A549 (cell line): ENCODE measurements around the gene SRRT. TPM values are rescaled to one million over a fixed set of nuclear protein-coding genes. Genes with fewer than 3 reads are reported as not detected.
A peak's percentile ranks its signal among the peaks of the same experiment; 100 is the strongest.

Experiments used
- ATAC-seq, 2 experiments: fragments of 200-7000 bp in 1 of 2; fragments of >200 bp in 1 of 2; cut with Nextera tagmentation in 1 of 2; cut with Tn5 transposase in 1 of 2; 3 replicates each; pipeline versions ENCODE4 v1.8.0 to v1.9.1; 2018 to 2020; ENCODE audit warnings: mild to moderate bottlenecking in 1 of 2, moderate library complexity in 1 of 2
- CTCF ChIA-PET: fragments of 300-600 bp; sonication (Branson Sonifier 250); formaldehyde crosslinking; extraction: SDS; loops from one replicate; lab custom pipeline; 2021; ENCODE audit warnings: antibody characterized with exemption, inconsistent platforms; lab: Yijun Ruan, JAX
- POLR2A ChIA-PET: fragments of 350-600 bp; formaldehyde crosslinking; extraction: SDS; loops from one replicate; lab custom pipeline; 2021; ENCODE audit warnings: antibody characterized with exemption, inconsistent platforms; lab: Yijun Ruan, JAX
- DNase-seq, 2 experiments: peaks; one replicate each; pipeline versions ENCODE4 v3.0.0 to v3.0.0-alpha.2; 2011 to 2016; ENCODE audit warnings: low read depth in 1 of 2, low spot score in 1 of 2
- FAIRE-seq: peaks from 2 replicates; lab custom pipeline; 2011; peaks lifted over from hg19 to GRCh38; lab: Jason Lieb, UNC
- H3K27ac ChIP-seq, 2 experiments: fragments of >200 bp; sonication (Bioruptor Twin); formaldehyde crosslinking; 3 replicates each; pipeline ENCODE4 v1.5.1; 2016 to 2017
- H3K4me1 ChIP-seq: fragments of >200 bp; sonication (Bioruptor Twin); formaldehyde crosslinking; 3 replicates; pipeline ENCODE4 v1.6.1; 2016
- H3K4me2 ChIP-seq: fragments of >200 bp; sonication (Bioruptor Twin); formaldehyde crosslinking; 3 replicates; pipeline ENCODE4 v1.6.1; 2016
- H3K4me3 ChIP-seq: fragments of >200 bp; sonication (Bioruptor Twin); formaldehyde crosslinking; 3 replicates; pipeline ENCODE4 v1.5.1; 2016
- H3K9me3 ChIP-seq: fragments of >200 bp; sonication (Bioruptor Twin); formaldehyde crosslinking; 3 replicates; pipeline ENCODE4 v1.6.1; 2016
- ATOH8 ChIP-seq: fragments of 250-450 bp; sonication (Bioruptor Pico); IDR thresholded peaks from 2 replicates; pipeline ENCODE4 v1.5.0; 2020; ENCODE audit warnings: low read depth, mild to moderate bottlenecking, moderate library complexity
- BCL3 ChIP-seq: fragments of >200 bp; sonication (Bioruptor Twin); formaldehyde crosslinking; IDR thresholded peaks from 3 replicates; pipeline ENCODE4 v1.6.1; 2016
- CTCF ChIP-seq: fragments of >200 bp; sonication (Bioruptor Twin); formaldehyde crosslinking; IDR thresholded peaks from 3 replicates; pipeline ENCODE4 v1.5.1; 2016
- FOXS1 ChIP-seq: fragments of 250-450 bp; sonication (Bioruptor Pico); IDR thresholded peaks from 2 replicates; pipeline ENCODE4 v1.5.0; 2020; ENCODE audit warnings: mild to moderate bottlenecking, moderate library complexity
- HES2 ChIP-seq: fragments of >200 bp; sonication (Bioruptor Twin); formaldehyde crosslinking; IDR thresholded peaks from 2 replicates; pipeline ENCODE4 v1.6.1; 2016
- HOXB13 ChIP-seq: fragments of 250-450 bp; sonication (Bioruptor Pico); IDR thresholded peaks from 2 replicates; pipeline ENCODE4 v1.5.0; 2020; ENCODE audit warnings: low read depth, mild to moderate bottlenecking, moderate library complexity
- JUN ChIP-seq, 2 experiments: fragments of >200 bp; sonication (Bioruptor Twin); formaldehyde crosslinking; IDR thresholded peaks; 2 replicates in 1 of 2; 3 replicates in 1 of 2; pipeline ENCODE4 v1.6.1; 2016 to 2017
- JUNB ChIP-seq: fragments of >200 bp; sonication (Bioruptor Twin); formaldehyde crosslinking; IDR thresholded peaks from 2 replicates; pipeline ENCODE4 v1.6.1; 2016
- MAFK ChIP-seq: fragments of 450-650 bp; IDR thresholded peaks from 2 replicates; pipeline ENCODE4 v1.6.1; 2014; ENCODE audit not compliant: partially characterized antibody
- MAX ChIP-seq: IDR thresholded peaks from 2 replicates; pipeline ENCODE4 v1.6.1; 2012
- MAZ ChIP-seq: fragments of 150-350 bp; IDR thresholded peaks from 2 replicates; pipeline ENCODE4 v1.6.1; 2014; ENCODE audit warnings: antibody characterized with exemption, low read depth, low read length, borderline replicate concordance
- POLR2AphosphoS2 ChIP-seq: conservative IDR thresholded peaks from 2 replicates; pipeline ENCODE4 v1.6.1; 2012; ENCODE audit warnings: low read length, improper control_type of control experiment, inconsistent platforms
- RAD21 ChIP-seq, 2 experiments: fragments of >200 bp in 1 of 2; sonication (Bioruptor Twin) in 1 of 2; formaldehyde crosslinking in 1 of 2; IDR thresholded peaks in 1 of 2; conservative IDR thresholded peaks in 1 of 2; 2 replicates in 1 of 2; 3 replicates in 1 of 2; pipeline ENCODE4 v1.6.1; 2012 to 2018; ENCODE audit warnings: inconsistent platforms in 1 of 2
- RARB ChIP-seq: fragments of 250-450 bp; sonication (Bioruptor Pico); IDR thresholded peaks from 2 replicates; pipeline ENCODE4 v1.8.0; 2021; ENCODE audit warnings: mild to moderate bottlenecking, moderate library complexity
- REST ChIP-seq: fragments of 200-600 bp; sonication (generic); IDR thresholded peaks from 2 replicates; pipeline ENCODE4 v1.6.1; 2016; ENCODE audit warnings: antibody characterized with exemption, mild to moderate bottlenecking, moderate library complexity
- SMC3 ChIP-seq: fragments of >200 bp; sonication (Bioruptor Twin); formaldehyde crosslinking; IDR thresholded peaks from 3 replicates; pipeline ENCODE4 v1.6.1; 2018; ENCODE audit warnings: inconsistent platforms
- SREBF2 ChIP-seq: fragments of 450-650 bp; IDR thresholded peaks from 2 replicates; pipeline ENCODE4 v1.6.1; 2014; ENCODE audit warnings: mild to moderate bottlenecking, moderate library complexity
- ZC3H11A ChIP-seq: fragments of 450-650 bp; IDR thresholded peaks from 2 replicates; pipeline ENCODE4 v1.6.1; 2014; ENCODE audit warnings: antibody characterized with exemption, mild to moderate bottlenecking
- WGBS: methylation state at CpG from one replicate; pipeline ENCODE4 v1.1.6; 2017; ENCODE audit errors: missing lambda C conversion rate; 5-methylcytosine and 5-hydroxymethylcytosine counted together
- polyA plus RNA-seq, 4 experiments: library from polyadenylated mRNA; depleted of rRNA in 3 of 4; stranded (reverse); fragments of >200 nt; fragmentation: RNase III in 1 of 4; extraction: RNeasy Plus Mini Kit Qiagen cat#74134 plus additional on column Dnase treatment in 1 of 4; gene quantifications; 2 replicates in 3 of 4; 3 replicates in 1 of 4; pipeline ENCODE4 v1.2.3, GENCODE V29; 2011 to 2017

The SRRT gene
- polyA plus RNA-seq, 2 of the 4 experiments (the other 2 are of a cell fraction) = 49.9 to 194 TPM

GRCh38 chr7:100865372-100865911 lies 9.5 kb upstream of the SRRT start:
- 89% methylated on average over 15 of the region's 17 CpGs for WGBS
- peaks cover 22% of the 10 kb centered on the region for H3K4me1 ChIP-seq
- FAIRE-seq = no peak
- peak overlapping the region in 1 of 2 experiments; percentile 98; a peak in 3 of 6 replicates for H3K27ac ChIP-seq
- POLR2A ChIA-PET = no interaction called here
- H3K4me2 ChIP-seq = no peak overlapping the region
- DNase-seq = no peak
- no peaks in the 10 kb centered on the region for H3K9me3 ChIP-seq
- ATAC-seq = no peak
- H3K4me3 ChIP-seq = no peak overlapping the region
- CTCF ChIA-PET = interaction anchor here (5.3 kb wide), 1 partner anchor 14 kb away, joined by 44 read pairs; the partner anchor contains the start of gene SLC12A9
- no peak for TF ChIP-seq FOXS1 (CRISPR knock-in tag)
- TF ChIP-seq SMC3 = no peak
- TF ChIP-seq JUNB = no peak
- no peak for TF ChIP-seq CTCF
- no peak for TF ChIP-seq SREBF2
- no peak for TF ChIP-seq HES2
- TF ChIP-seq MAFK = no peak
- no peak for TF ChIP-seq REST
- no peak for TF ChIP-seq RAD21 (conservative IDR thresholded peaks at IDR 0.05 in 1 of 2, IDR thresholded peaks at IDR 0.05 in 1 of 2)
- TF ChIP-seq RARB (CRISPR knock-in tag) = no peak
- no peak for TF ChIP-seq POLR2AphosphoS2
- no peak for TF ChIP-seq MAX

GRCh38 chr7:100865938-100866728 lies 8.8 kb upstream of the SRRT start:
- Histone ChIP-seq H3K27ac (peak overlapping the region; percentile 95 to 98), H3K4me1 (peaks cover 22% of the 10 kb centered on the region), H3K9me3 (no peaks in the 10 kb centered on the region), H3K4me2 (peak overlapping the region; percentile 80), H3K4me3 (no peak overlapping the region)
- ChIA-PET POLR2A (interaction anchor here (0.8 to 1.0 kb wide), 3 partner anchors 9 to 160 kb away, joined by 3 to 4 read pairs (median 3); partner anchors contain the start of genes POP7 and SRRT), CTCF (interaction anchor here (1.0 to 5.3 kb wide), 3 partner anchors 9 to 14 kb away, joined by 3 to 44 read pairs (median 6); partner anchors contain the start of gene SLC12A9)
- no peak; a peak in 1 of 6 replicates for ATAC-seq
- DNase-seq = no peak
- TF ChIP-seq JUN (IDR thresholded peaks at IDR 0.05) (no peak), SREBF2 (no peak), BCL3 (no peak), ZC3H11A (no peak), HOXB13 (CRISPR knock-in tag) (no peak), MAZ (no peak), ATOH8 (no peak)
- FAIRE-seq = no peak
- WGBS = 92% methylated on average over 26 of the region's 46 CpGs
